K562 (cell line): ENCODE results near the gene RBSN. TPM values are rescaled to one million over a fixed set of nuclear protein-coding genes. Genes with fewer than 3 reads are reported as not detected.

Experiments used
- CBX3 ChIP-seq, 2 experiments: IDR thresholded peaks; 1 replicate in 1 of 2; 2 replicates in 1 of 2; pipeline ENCODE4 v1.6.1; 2012; ENCODE audit warnings: inconsistent platforms in 2 of 2, low read length in 2 of 2, borderline replicate concordance in 1 of 2, control low read depth in 1 of 2
- CC2D1A ChIP-seq: fragments of 450-650 bp; IDR thresholded peaks from 2 replicates; pipeline ENCODE4 v1.6.1; 2017; ENCODE audit warnings: mild to moderate bottlenecking
- DMBX1 ChIP-seq: fragments of 250-450 bp; sonication (Bioruptor Pico); IDR thresholded peaks from 2 replicates; pipeline ENCODE4 v1.8.0; 2022; ENCODE audit warnings: inconsistent platforms, mild to moderate bottlenecking, moderate library complexity, borderline replicate concordance
- ELK1 ChIP-seq: sonication (generic); formaldehyde crosslinking; IDR thresholded peaks from 2 replicates; pipeline ENCODE4 v1.8.1; 2022; ENCODE audit warnings: missing genetic modification reagents
- FOXA3 ChIP-seq, 2 experiments: fragments of 450-650 bp in 1 of 2; sonication (generic) in 1 of 2; formaldehyde crosslinking; IDR thresholded peaks in 1 of 2; conservative IDR thresholded peaks in 1 of 2; 2 replicates each; pipeline versions ENCODE4 v1.4.0 to v1.8.0; 2020 to 2022; ENCODE audit warnings: mild to moderate bottlenecking in 2 of 2, missing genetic modification reagents in 1 of 2
- GABPB2 ChIP-seq: fragments of 250-450 bp; sonication (Bioruptor Pico); conservative IDR thresholded peaks from 2 replicates; pipeline ENCODE4 v1.5.1; 2021; ENCODE audit warnings: mild to moderate bottlenecking
- HES1 ChIP-seq: fragments of 450-650 bp; IDR thresholded peaks from 2 replicates; pipeline ENCODE4 v1.6.1; 2016; ENCODE audit warnings: low read depth, mild to moderate bottlenecking, moderate library complexity
- KDM4B ChIP-seq, 2 experiments: fragments of 450-650 bp in 1 of 2; sonication (generic) in 1 of 2; IDR thresholded peaks; 2 replicates each; pipeline ENCODE4 v1.6.1; 2016 to 2017; ENCODE audit warnings: borderline replicate concordance in 2 of 2, antibody characterized with exemption in 1 of 2, low read depth in 1 of 2, mild to moderate bottlenecking in 1 of 2
- OTX1 ChIP-seq: fragments of 450-650 bp; formaldehyde crosslinking; IDR thresholded peaks from 2 replicates; pipeline ENCODE4 v1.4.0; 2022; ENCODE audit warnings: mild to moderate bottlenecking
- PHF20 ChIP-seq: fragments of 450-650 bp; IDR thresholded peaks from 2 replicates; pipeline ENCODE4 v1.6.1; 2018; ENCODE audit not compliant: partially characterized antibody
- PHF21A ChIP-seq: fragments of 450-650 bp; IDR thresholded peaks from 2 replicates; pipeline ENCODE4 v1.6.1; 2017; ENCODE audit warnings: low read depth, borderline replicate concordance
- POLR2G ChIP-seq: fragments of 200-400 bp; formaldehyde crosslinking; IDR thresholded peaks from 2 replicates; pipeline ENCODE4 v1.6.1; 2017; ENCODE audit warnings: low read depth, mild to moderate bottlenecking, antibody characterized with exemption, low read length, moderate library complexity
- PTRF ChIP-seq: fragments of 450-650 bp; IDR thresholded peaks from 2 replicates; pipeline ENCODE4 v1.6.1; 2016; ENCODE audit warnings: mild to moderate bottlenecking, missing genetic modification characterization, missing compliant biosample characterization
- SMARCA5 ChIP-seq: fragments of 450-650 bp; IDR thresholded peaks from 2 replicates; pipeline ENCODE4 v1.6.1; 2016
- SP1 ChIP-seq: sonication (generic); formaldehyde crosslinking; IDR thresholded peaks from 2 replicates; pipeline ENCODE4 v1.8.1; 2022; ENCODE audit warnings: mild to moderate bottlenecking, missing genetic modification reagents
- SREBF1 ChIP-seq: fragments of 150-350 bp; IDR thresholded peaks from 2 replicates; pipeline ENCODE4 v1.6.1; 2014; ENCODE audit warnings: antibody characterized with exemption, low read depth, low read length, borderline replicate concordance
- SRF ChIP-seq, 2 experiments: fragments of 250-450, 450-650 bp in 1 of 2; sonication (Bioruptor Pico) in 1 of 2; sonication (generic) in 1 of 2; formaldehyde crosslinking; IDR thresholded peaks; 2 replicates each; pipeline versions ENCODE4 v1.5.0 to v1.5.1; 2020 to 2022; ENCODE audit warnings: mild to moderate bottlenecking in 1 of 2, missing genetic modification reagents in 1 of 2
- TAF7 ChIP-seq: fragments of 450-650 bp; IDR thresholded peaks from 2 replicates; pipeline ENCODE4 v1.6.1; 2016; ENCODE audit warnings: missing genetic modification characterization, missing compliant biosample characterization
- ZC3H4 ChIP-seq: sonication (generic); formaldehyde crosslinking; IDR thresholded peaks from 2 replicates; pipeline ENCODE4 v1.9.0; 2021; ENCODE audit warnings: missing genetic modification reagents, borderline replicate concordance
- ZMIZ1 ChIP-seq, 2 experiments: fragments of 150-350 bp in 1 of 2; IDR thresholded peaks; 2 replicates each; pipeline ENCODE4 v1.6.1; 2012 to 2016; ENCODE audit warnings: low read depth in 2 of 2, low read length in 2 of 2, mild to moderate bottlenecking in 1 of 2, moderate library complexity in 1 of 2
- ZNF184 ChIP-seq: sonication (generic); formaldehyde crosslinking; IDR thresholded peaks from 2 replicates; pipeline ENCODE4 v1.5.0; 2020; ENCODE audit warnings: missing genetic modification reagents
- ZNF354B ChIP-seq: fragments of 250-450 bp; sonication (Bioruptor Pico); IDR thresholded peaks from 2 replicates; pipeline ENCODE4 v1.4.0; 2020
- ZNF76 ChIP-seq: fragments of 250-450 bp; sonication (Bioruptor Pico); IDR thresholded peaks from 2 replicates; pipeline ENCODE4 v1.4.0; 2020; ENCODE audit warnings: mild to moderate bottlenecking, moderate library complexity, borderline replicate concordance
- polyA plus RNA-seq, 8 experiments: library from polyadenylated mRNA; depleted of rRNA in 4 of 8; stranded (reverse) in 5 of 8; unstranded in 3 of 8; fragments of >200 nt; fragmentation: Nextera tagmentation in 2 of 8; fragmentation: Illumina TruSeq in 1 of 8; extraction: Ambion mirVana in 2 of 8; extraction: Trizol in 1 of 8; gene quantifications; 2 replicates each; pipeline versions ENCODE4 v1.2.1 to v1.2.3, GENCODE V29; 2011 to 2014; ENCODE audit warnings: inconsistent platforms in 1 of 8, missing spikeins in 1 of 8
- total RNA-seq, 7 experiments: library from RNA; depleted of rRNA in 6 of 7; stranded (reverse); fragments of >200 nt in 6 of 7; fragmentation: Illumina TruSeq in 2 of 7; extraction: Trizol in 2 of 7; gene quantifications; 2 replicates each; pipeline versions ENCODE4 v1.2.1 to v1.2.3, GENCODE V29; 2011 to 2021; ENCODE audit warnings: low replicate concordance in 1 of 7

The RBSN gene
- total and polyA plus RNA-seq, 9 of the 15 experiments (the other 6 are each of a cell fraction or from before 2014, with no cell fraction given): 2.9 to 19.6 (median 15.0) TPM

- no peak; a peak in 1 of 4 replicates for TF ChIP-seq KDM4B (IDR thresholded peaks at IDR 0.05; ENCODE audit: borderline replicate concordance in 2 of 2, low read depth in 1 of 2)
- TF ChIP-seq ZNF184 (CRISPR knock-in tag): no peak
- TF ChIP-seq PHF21A: no peak
- TF ChIP-seq POLR2G: no peak
- TF ChIP-seq SRF (CRISPR knock-in tag; IDR thresholded peaks at IDR 0.05): no peak
- no peak for TF ChIP-seq PHF20
- no peak for TF ChIP-seq GABPB2 (CRISPR knock-in tag)
- peak; percentile 88 for TF ChIP-seq SP1 (CRISPR knock-in tag)
- TF ChIP-seq CC2D1A: peak; percentile 93; the same call in 1 of the 2 replicates
- peak; percentile 78; the same call in 1 of the 2 replicates for TF ChIP-seq SMARCA5
- TF ChIP-seq ELK1: no peak
- peak; percentile 95 for TF ChIP-seq DMBX1 (CRISPR knock-in tag)
- TF ChIP-seq ZNF76 (CRISPR knock-in tag): no peak
- no peak for TF ChIP-seq ZC3H4 (CRISPR knock-in tag)
- no peak for TF ChIP-seq SREBF1
- peak in 1 of 2 experiments; percentile 94; a peak in 2 of 3 replicates for TF ChIP-seq CBX3 (IDR thresholded peaks at IDR 0.05; ENCODE audit: borderline replicate concordance in 1 of 2, low read length in 2 of 2)
- no peak for TF ChIP-seq PTRF (tag)
- no peak for TF ChIP-seq OTX1 (CRISPR knock-in tag)
- no peak for TF ChIP-seq ZNF354B (CRISPR knock-in tag)
- no peak for TF ChIP-seq TAF7 (tag)
- peak in 1 of 2 experiments; percentile 98; a peak in 2 of 4 replicates for TF ChIP-seq ZMIZ1 (IDR thresholded peaks at IDR 0.05; ENCODE audit: low read depth in 2 of 2, low read length in 2 of 2)
- TF ChIP-seq FOXA3 (CRISPR knock-in tag; conservative IDR thresholded peaks at IDR 0.05 in 1 of 2, IDR thresholded peaks at IDR 0.05 in 1 of 2): peak in 1 of 2 experiments; percentile 64; a peak in 1 of 4 replicates
- TF ChIP-seq HES1: peak; percentile 96
These were observed 46.4 kb downstream of the RBSN start (continued) for GRCh38 chr3:15052335-15053242.
